Endothelial cell (in vitro differentiated cells): ENCODE results near the gene NPAS2. TPM values are rescaled to one million over a fixed set of nuclear protein-coding genes. Genes with fewer than 3 reads are reported as not detected.

ENCODE experiments used
- DNase-seq: peaks from one replicate; pipeline ENCODE4 v3.0.0; 2021; ENCODE audit warnings: low spot score
- H3K27ac Mint-ChIP-seq: one replicate; pipeline ENCODE4 v1.8.0; 2021; ENCODE audit warnings: mixed read lengths, inconsistent platforms; ENCODE audit not compliant: unreplicated experiment
- H3K27me3 Mint-ChIP-seq: one replicate; pipeline ENCODE4 v1.8.0; 2021; ENCODE audit warnings: mild to moderate bottlenecking, moderate library complexity, mixed read lengths, inconsistent platforms; ENCODE audit not compliant: unreplicated experiment
- H3K36me3 Mint-ChIP-seq: one replicate; pipeline ENCODE4 v1.8.0; 2021; ENCODE audit warnings: mild to moderate bottlenecking, low read depth, mixed read lengths, inconsistent platforms; ENCODE audit not compliant: unreplicated experiment
- H3K4me1 Mint-ChIP-seq: one replicate; pipeline ENCODE4 v1.8.0; 2021; ENCODE audit warnings: mild to moderate bottlenecking, mixed read lengths, inconsistent platforms; ENCODE audit not compliant: unreplicated experiment
- H3K4me3 Mint-ChIP-seq: one replicate; pipeline ENCODE4 v1.8.0; 2021; ENCODE audit warnings: mild to moderate bottlenecking, mixed read lengths, inconsistent platforms; ENCODE audit not compliant: unreplicated experiment
- H3K9me3 Mint-ChIP-seq: one replicate; pipeline ENCODE4 v1.8.0; 2021; ENCODE audit warnings: mixed read lengths, inconsistent platforms; ENCODE audit not compliant: unreplicated experiment
- total RNA-seq: library from RNA; stranded (reverse); fragmentation: NEBNext Ultra II Directional; extraction: Animal tissue kit (Norgen Biotek cat#: 25700); gene quantifications from one replicate; pipeline ENCODE4 v1.2.1, GENCODE V29; 2021; ENCODE audit not compliant: unreplicated experiment
- TF ChIP-seq, protein P1 (sequence below): fragments of 200-600 bp; sonication (generic); IDR thresholded peaks from one replicate; pipeline ENCODE4 v1.5.0; 2021; ENCODE audit warnings: antibody characterized with exemption; ENCODE audit not compliant: unreplicated experiment

Gene NPAS2
- total RNA-seq, 1 donor from 2014 or later: 70.1 TPM

GRCh38 chr2:101026923-101027469 is 207.1 kb downstream of the NPAS2 start:
- H3K4me1 Mint-ChIP-seq: peaks cover 9% of the 10 kb centered on the region
- H3K9me3 Mint-ChIP-seq: no peaks in the 10 kb centered on the region
- H3K36me3 Mint-ChIP-seq: peaks cover 45% of the 10 kb centered on the region
- H3K27me3 Mint-ChIP-seq: peaks cover 4% of the 10 kb centered on the region
- DNase-seq: no peak
- TF ChIP-seq, protein P1, sequence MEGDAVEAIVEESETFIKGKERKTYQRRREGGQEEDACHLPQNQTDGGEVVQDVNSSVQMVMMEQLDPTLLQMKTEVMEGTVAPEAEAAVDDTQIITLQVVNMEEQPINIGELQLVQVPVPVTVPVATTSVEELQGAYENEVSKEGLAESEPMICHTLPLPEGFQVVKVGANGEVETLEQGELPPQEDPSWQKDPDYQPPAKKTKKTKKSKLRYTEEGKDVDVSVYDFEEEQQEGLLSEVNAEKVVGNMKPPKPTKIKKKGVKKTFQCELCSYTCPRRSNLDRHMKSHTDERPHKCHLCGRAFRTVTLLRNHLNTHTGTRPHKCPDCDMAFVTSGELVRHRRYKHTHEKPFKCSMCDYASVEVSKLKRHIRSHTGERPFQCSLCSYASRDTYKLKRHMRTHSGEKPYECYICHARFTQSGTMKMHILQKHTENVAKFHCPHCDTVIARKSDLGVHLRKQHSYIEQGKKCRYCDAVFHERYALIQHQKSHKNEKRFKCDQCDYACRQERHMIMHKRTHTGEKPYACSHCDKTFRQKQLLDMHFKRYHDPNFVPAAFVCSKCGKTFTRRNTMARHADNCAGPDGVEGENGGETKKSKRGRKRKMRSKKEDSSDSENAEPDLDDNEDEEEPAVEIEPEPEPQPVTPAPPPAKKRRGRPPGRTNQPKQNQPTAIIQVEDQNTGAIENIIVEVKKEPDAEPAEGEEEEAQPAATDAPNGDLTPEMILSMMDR: no peak
- H3K27ac Mint-ChIP-seq: no peak overlapping the region
- H3K4me3 Mint-ChIP-seq: no peak overlapping the region

GRCh38 chr2:101027852-101028251 is 207.9 kb downstream of the NPAS2 start:
- DNase-seq: no peak
- H3K4me3 Mint-ChIP-seq: no peak overlapping the region
- H3K27me3 Mint-ChIP-seq: peaks cover 4% of the 10 kb centered on the region
- TF ChIP-seq, protein P1: no peak
- H3K9me3 Mint-ChIP-seq: no peaks in the 10 kb centered on the region
- H3K27ac Mint-ChIP-seq: no peak overlapping the region
- peaks cover 50% of the 10 kb centered on the region for H3K36me3 Mint-ChIP-seq
- H3K4me1 Mint-ChIP-seq: peaks cover 9% of the 10 kb centered on the region

DNA sequence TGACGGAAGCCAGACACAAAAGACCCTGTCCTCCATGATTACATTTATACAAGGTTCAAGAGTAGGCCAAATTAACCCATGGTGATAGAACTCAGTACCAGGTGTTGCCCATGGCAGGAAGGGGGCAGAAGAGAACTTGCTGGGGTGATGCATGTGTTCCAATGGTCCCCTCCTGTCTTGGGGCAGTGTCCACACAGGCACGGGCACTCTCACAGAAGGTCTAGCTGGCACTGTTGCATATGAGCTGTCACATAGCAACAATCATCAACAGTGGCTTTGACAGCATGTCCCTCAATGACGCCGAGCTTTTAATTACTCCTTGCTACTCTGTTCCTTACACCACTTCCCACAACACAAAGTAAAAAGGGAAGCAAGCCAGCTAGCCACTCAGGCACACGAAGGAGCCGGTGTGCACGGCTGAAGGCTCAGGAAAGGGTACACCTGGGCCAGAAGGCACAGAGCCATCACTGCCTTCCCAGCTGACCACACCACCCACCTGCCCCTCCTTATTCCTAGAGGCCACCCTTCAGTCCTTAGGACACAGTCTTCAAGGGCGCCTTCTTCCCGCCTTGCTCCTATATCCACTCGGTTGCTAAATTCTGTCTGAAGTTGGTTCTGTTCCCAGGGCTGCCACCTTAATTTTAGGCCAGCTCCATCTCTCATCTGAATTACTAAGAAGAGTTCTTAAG is 211.1 kb downstream of the NPAS2 start:
- Mint-ChIP-seq H3K4me3 (no peak overlapping the region), H3K4me1 (peaks cover 4% of the 10 kb centered on the region), H3K27ac (no peak overlapping the region), H3K27me3 (peaks cover 4% of the 10 kb centered on the region), H3K36me3 (peaks cover 51% of the 10 kb centered on the region), H3K9me3 (no peaks in the 10 kb centered on the region)
- no peak for DNase-seq
- TF ChIP-seq, protein P1: no peak

DNA sequence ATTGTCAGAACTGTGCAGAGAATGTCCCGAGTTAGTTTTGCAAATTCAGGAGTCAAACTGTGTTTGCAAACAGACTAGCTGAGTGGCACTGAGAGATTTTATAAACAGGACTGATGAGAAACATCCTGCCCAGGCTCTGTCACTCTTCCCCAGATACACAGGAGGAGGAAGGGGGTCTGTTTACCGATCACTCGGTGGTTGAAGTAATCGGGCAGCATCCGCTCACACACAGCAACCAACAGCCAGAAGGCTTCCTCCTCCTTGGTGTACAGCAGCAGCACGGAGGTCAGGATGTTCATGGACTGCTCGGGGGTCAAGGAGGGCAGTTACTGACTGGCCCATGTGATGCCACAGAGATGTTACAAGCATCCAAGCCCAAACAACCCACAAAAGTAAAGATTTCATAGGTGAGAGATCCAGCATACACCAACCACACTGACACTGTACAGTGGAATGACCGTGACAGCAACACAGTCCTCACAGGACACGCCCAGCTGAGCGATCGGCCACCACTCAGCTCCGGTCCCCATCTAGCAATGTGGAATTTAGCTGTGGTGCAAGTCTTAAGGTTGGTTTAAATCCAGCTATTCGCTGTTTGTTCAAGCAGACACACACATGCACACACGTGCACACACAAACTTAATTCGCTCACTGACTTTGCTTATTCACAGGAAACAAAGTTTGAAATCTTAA is 212.3 kb downstream of the NPAS2 start:
- Mint-ChIP-seq H3K4me3 (peak overlapping the region; percentile 8), H3K36me3 (peaks cover 46% of the 10 kb centered on the region), H3K4me1 (no peaks in the 10 kb centered on the region)

More for the DNA sequence above, 212.3 kb downstream of the NPAS2 start:
- TF ChIP-seq, protein P1: no peak
- Mint-ChIP-seq H3K9me3 (no peaks in the 10 kb centered on the region), H3K27me3 (peaks cover 6% of the 10 kb centered on the region), H3K27ac (no peak overlapping the region)
- DNase-seq: no peak
